NCI-H1105 treated with DMSO at 0.1 percent for 48 hours (cell line): ENCODE measurements around the gene GJD4.
A peak's percentile ranks its signal among the peaks of the same experiment; 100 is the strongest.

Experiments used
- DNase-seq: peaks from one replicate; lab custom pipeline; 2025; lab: John Stamatoyannopoulos, UW

Gene GJD4

DNA sequence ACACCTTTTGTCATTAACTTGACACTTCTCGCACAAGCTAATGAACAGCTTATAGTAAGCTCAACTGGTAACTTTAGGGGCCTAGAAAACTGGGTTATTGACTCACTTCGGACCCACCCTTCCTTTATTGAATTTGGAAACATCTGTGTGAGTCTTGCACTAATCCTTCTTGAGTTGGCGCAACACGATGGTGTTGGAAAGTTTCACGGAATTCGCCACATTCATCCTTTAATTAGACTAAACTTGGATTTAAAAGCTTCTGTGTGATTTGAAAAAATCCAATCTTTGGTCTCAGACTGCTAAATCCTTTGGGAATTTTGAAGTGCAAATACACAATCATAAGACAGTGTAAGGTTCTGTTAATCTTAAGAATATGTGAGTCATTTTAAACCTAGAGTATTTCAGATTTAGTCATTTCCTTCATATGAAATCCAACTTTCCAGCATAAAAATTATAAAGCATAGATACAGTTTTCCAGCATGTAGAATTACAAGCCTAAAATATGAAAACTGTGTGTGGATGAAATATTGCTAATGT is 21.9 kb downstream of the GJD4 start:
- no peak for DNase-seq

DNA sequence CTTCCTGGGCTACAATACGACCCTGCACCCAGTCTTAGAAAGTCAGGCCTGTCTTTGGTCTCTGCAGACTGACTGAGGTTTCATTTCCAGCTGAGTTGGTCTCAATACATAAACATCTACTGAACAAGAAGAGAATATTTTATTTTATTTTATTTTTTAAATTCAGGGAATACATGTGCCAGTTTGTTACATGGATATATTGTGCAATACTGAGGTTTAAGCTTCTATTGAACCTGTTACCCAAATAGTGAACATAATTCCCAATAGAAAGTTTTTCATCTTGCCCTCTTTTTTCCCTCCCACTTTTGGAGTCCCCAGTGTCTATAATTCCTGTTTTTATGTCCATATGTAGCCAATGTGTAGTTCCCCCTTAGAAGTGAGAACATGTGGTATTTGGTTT is 26.3 kb downstream of the GJD4 start:
- no peak for DNase-seq

DNA sequence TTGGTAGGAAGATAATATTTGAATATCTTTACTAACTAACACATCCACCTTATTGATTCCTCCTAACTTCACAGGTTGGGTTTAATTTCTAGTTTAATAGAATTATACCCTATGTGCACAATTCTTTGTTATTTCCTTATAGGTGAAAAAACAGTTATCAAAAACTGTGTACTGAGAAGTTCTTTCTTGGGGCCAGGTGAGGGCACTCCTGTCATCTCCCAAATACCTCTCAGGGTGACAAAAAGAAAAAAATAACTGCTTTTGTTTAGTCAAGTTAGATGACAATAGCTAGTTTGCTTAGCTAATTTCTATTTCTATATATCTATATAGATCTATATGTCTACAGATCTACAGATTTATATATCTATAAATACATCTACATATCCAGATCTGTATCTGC is 26.9 kb downstream of the GJD4 start:
- DNase-seq: no peak

DNA sequence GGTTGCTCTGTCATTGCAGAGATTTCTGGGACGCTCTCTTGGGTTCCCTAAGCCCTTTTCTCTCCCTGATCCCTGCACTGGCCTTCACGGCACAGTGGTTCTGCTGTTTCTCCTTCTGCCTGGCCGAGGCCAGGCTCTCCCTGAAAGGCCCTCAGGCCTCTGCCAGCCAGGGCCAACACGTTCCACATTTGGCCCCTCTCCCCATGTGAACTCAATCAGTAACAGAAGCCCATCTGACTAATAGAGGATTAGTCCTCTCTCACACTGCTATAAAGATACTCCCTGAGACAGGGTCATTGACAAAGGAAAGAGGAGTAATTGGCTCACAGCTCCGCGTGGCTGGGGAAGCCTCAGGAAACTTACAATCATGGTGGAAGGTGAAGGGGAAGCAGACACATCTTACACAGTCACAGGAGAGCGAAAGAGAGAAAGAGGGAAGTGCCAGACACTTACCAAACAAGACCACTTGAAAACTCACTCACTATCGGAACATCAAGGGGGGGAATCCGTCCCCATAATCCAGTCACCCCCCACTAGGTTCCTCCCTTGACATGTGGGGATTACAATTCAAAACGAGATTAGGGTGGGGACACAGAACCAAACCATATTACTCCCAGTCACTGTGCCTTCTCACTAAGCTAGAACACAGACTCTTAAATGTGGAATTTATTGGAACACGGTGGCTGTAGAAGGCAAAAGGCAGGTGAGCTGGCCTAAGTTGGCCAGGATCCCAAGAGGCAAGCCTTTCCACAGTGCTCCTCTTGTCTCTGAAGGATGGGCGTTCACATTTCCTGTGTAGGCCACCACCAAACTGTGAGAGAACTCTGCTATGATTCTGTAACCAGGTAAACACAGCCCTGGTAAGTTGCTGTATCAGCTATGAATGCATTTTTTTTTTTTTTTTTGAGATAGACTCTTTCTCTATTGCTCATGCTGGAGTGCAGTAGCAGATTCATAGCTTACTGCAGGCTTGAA is 28.2 kb downstream of the GJD4 start:
- DNase-seq: no peak

DNA sequence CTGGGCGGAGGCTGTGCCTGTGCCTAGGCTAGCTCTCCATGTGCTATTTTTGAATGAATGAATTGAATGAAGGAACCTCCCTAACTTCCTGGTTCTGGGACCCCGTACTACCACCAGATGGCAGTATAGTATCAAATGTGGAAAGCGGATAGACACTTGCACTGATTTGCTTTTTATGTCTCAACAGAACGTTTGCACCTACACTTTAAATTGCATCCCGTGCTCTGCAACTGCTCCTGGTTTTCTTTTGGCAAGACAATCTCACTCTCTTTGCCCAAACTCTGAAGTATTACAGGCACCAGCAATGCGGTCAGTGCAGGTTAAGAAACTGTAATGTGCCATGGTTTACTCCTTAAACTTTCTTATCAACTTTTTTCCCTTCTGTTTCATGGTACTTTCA is 30.4 kb downstream of the GJD4 start:
- DNase-seq: peak; percentile 30

DNA sequence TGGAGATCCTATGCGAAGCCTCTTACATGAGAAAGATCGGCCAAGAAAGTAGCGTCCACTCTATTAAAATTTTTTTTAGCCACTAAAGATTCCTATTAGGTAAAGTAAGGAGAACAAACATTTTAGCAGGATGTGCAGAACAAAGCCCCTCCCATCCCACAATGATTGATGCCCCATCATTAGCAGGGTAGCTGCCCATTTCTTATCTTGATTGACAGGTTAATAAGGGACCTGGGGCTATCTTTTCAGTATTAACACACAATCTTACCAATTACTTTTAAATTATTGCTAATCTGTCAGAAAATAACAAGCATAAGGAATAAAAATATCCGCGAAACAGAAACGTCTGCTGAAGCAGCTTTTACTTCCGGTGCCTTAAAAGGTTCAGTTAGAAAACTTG is 31.8 kb downstream of the GJD4 start:
- DNase-seq: no peak

DNA sequence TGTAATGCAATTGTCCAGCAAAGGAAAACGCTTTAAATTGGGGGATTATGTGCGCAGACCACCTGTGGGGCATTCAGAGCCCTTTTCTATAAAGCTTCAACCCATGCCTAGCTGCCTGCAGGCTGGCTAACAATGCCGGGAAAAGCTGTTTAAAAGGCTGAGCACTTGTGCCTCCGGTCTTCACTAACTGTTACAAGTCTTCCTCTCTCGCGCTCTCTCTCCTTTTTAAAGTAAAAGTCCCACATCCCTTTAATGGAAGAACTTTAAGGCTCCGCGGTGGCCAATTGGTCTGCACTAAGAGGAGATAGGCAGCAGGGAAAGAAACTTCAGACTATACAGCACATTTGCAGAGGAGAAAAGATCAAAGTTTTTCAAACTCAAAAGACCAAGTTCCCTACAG is 32.3 kb downstream of the GJD4 start:
- DNase-seq: no peak

DNA sequence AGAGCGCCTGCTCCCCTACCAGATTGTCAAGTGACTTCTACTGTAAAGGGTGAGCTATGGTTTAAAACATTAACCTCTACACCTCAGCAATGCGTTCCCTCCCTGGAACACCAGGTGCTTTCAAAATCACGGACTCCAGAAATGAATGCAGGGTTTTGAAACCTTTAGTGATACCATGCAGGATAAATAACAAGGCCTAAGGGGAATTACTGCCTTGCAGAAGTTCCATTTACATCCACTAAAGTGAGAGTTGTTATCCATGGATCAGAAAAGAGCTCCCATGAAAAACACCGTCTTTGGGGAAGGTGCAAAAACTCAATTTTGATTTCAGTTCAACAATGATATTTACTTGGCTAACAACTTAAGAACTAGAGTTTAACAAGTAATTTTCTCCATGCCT is 33.0 kb downstream of the GJD4 start:
- no peak for DNase-seq

DNA sequence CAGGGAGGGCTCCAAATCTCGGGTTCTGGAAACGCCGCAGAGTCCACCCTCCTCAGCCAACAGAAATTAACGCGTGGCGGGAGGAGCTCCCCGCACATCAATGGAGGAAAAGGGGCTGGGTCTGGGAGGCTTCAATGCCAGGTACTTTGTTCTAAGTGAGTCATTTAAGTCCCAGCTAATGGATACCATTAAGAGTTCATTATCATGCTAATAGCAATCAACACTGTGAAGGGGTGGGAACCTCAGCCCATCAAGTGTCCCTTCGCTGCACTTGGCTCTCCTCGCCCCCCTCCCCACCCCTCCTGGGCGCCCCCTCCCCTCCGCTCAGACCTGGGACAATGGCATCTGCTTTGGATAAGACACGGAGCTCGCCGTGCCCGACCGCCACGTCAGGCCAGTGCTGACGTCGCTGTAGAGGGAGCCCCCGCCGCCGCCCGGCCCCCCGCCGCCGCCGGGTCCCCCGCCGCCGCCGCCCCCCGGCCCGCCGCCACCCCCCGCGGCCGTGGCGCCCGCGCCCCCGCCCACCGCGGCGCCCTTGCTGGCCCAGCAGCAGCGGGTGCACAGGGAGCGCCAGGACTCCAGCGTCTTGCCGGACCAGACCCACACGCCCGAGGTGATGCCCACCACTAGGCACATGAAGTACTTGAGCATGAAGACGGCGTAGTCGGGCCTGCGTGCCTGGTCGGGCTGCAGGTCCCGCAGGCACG is 34.0 kb downstream of the GJD4 start:
- DNase-seq: peak; percentile 6

DNA sequence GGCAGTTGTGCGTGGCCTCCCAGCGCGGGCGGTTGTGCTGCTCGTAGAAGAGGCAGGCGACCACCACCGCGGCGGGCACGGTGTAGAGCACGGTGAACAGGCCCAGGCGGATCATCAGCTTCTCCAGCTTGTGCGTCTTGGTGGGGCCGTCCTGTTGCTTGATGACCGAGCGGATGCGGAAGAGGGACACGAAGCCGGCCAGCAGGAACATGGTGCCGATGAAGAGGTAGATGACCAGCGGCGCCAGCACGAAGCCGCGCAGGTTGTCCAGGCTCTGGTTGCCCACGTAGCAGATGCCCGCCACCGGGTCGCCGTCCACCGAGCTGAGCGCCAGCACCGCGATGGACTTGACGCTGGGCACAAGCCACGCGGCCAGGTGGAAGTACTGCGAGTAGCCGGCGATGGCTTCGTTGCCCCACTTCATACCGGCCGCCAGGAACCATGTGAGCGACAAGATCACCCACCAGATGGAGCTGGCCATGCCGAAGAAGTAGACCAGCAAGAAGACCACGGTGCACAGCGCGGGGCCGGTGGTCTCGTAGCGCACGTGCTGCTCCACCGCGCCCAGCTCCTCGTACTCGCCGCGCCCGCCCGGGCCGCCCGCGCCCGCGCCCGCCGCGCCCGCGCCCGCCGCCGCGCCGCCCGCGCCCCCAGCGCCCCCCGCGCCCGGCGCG is 34.7 kb downstream of the GJD4 start:
- peak; percentile 39 for DNase-seq

DNA sequence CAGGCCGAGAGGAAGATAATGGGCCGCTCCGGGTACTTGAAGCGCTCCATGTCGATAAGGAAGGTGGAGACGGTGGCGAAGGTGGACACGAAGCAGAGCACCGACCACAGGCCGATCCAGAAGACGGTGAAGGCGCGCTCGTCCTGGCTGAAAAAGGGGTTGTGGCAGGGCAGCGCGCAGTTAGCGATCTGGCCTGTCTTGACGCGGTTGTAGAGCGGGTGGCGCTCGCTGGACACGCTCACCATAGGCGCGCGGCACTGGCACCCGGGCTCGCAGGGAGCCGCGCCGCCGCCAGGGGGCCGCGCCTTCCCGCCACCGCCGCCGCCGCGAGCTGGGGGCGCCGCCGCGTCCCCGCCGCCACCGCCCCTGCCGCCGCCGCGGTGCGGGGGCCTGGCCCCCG is 35.3 kb downstream of the GJD4 start:
- DNase-seq: peak; percentile 61

DNA sequence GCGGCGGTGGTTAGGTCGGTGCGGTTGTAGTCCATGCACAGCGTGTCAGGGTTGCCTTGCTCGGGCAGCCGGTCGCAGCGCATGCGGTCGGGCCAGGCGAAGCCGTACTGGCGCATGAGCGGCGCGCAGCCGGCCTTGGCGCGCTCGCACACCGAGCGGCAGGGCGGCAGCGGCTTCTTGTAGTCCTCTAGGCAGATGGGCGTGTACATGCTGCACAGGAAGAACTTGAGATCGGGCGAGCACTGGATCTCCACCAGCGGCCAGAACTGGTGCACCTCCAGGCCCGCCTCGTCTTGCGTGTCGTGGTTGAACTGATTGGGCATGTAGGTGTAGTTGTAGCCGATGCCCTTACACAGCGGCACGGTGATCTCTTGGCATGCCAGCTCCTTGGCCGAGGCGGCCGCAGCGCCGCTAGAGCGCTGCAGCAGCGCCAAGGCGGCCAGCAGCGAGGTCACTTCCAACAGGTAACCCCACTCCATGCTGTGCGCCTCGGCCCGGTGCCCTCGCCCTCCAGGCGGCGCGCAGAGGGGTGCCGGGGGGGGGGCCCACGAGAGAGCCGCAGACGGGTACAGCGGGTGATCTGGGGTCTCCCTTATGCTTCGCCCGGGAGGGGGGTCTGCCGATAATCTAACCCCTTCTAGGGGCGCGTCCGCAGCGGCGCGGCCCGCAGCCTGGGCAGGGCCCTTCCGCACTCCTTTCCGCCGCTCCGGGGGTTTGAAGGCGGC is 36.0 kb downstream of the GJD4 start:
- peak; percentile 54 for DNase-seq

DNA sequence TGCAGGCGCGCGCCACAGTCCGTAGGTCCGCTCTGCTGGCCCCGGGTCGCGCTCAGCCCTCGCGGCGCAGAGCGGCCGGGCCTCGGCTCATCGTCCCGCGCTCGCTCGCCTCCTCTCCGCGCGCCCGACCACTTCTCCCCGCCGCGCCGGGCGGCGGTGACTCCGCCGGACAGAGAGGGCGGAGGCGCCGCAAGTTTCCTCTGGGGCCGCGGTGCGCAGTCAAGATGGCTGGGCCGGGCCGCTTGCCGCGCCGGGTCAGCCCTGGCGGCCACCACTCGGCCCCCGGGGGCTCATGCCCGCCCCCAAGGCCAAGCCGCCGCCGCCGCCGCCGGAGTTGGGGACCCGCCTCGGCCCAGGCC is 36.5 kb downstream of the GJD4 start:
- DNase-seq: no peak

DNA sequence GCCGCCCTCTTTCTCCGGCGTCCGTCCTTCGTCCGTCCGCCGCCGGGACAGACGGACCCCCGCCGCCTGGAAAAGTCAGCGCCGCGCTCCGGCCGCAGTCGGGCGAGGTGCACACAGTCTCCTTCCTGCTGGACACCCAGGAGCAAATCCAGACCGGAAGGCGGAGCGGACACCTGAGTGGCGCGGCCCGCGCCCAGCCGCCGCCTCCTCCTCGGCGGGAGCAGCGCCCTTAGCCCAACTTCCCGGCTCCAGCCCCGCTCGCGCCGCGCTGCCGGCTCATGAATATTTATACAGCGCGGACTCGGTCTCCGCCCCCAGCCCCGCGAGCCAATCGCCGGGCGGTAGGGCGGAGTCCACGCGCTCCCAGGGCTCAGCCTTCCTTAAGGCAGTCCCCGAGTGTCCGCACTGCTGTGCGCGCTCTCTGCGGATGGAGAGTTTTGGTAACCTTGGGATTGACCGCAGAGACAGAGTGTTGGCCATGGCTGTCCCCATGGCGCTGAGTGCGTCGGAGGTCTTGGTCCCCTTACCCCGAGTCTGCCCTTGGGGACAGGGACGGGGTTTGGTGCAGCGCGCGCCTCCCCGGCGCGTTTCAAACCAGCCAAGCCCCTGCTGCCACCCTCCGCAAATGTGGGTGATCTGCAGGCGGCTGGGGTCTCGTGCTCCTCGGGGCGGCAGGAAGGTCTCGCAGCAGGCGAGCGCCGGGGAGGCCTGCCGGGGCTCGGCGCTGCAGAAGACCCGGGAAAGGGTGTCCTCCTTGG is 37.1 kb downstream of the GJD4 start, which contains the start of gene FZD8:
Gene FZD8, minus strand, starts transcription at position 262 of the 758 bp plus-strand sequence. CDS start 867 bp downstream, outside the sequence.
- peak; percentile 71 for DNase-seq

DNA sequence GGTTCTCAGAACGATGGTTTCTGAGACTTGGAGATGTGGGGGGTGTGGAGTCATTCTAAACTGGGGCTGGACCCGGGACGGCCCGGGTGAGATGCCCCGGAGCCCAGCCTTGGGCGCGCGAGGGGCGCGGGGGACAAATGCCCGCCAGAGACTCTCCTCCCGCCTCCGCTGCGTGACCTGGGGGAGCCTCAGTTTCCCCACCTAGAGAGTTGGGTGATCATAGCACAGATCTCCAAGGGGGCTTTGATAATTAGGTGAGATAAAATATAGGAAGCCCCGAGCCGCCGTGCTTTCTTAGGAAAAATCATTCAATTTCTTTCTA is 37.6 kb downstream of the GJD4 start:
- no peak for DNase-seq

DNA sequence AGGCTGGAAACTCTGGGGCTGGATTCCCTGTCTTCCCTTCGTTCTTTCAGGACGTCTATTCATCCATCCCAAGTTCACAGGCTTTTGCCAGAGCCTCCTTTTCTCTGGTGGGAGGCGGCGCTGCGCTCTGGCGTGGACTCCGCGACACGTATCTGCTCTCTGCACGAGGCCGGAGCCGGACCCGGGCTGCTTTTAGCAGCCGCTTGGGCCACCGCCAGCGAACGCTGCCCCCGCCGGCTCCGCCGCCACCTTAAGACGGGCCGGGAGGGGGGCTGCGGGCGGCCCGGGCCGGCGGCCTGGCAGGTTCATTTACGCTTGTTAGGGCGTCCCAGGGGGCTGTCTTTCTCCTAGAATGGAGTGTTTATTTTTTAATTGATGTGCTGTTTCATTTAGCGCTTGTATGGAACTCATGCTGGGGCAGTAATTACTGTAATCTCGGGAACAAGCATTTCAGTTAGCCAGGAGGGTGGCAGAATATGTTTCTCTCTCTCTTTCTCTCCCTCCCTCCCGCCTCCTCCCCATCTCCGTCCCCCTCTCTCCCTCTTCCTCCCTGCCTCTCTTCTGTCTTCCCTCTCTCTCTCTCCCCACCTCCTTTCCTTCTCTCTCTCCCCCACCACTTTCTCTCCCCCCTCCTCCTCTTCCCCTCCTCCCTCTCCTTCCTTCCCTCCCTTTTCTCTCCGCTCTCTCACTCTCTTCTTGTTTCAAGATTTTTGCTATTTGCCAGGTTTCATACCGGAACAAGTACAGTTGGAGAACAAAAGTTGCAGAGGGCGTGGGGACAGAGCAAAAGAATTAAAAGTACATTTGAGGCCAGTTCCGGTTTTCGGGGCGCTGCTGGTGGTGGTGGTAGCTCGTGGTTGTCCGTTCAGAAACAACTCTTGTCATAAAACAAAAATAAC is 38.3 kb downstream of the GJD4 start:
- peak; percentile 59 for DNase-seq

DNA sequence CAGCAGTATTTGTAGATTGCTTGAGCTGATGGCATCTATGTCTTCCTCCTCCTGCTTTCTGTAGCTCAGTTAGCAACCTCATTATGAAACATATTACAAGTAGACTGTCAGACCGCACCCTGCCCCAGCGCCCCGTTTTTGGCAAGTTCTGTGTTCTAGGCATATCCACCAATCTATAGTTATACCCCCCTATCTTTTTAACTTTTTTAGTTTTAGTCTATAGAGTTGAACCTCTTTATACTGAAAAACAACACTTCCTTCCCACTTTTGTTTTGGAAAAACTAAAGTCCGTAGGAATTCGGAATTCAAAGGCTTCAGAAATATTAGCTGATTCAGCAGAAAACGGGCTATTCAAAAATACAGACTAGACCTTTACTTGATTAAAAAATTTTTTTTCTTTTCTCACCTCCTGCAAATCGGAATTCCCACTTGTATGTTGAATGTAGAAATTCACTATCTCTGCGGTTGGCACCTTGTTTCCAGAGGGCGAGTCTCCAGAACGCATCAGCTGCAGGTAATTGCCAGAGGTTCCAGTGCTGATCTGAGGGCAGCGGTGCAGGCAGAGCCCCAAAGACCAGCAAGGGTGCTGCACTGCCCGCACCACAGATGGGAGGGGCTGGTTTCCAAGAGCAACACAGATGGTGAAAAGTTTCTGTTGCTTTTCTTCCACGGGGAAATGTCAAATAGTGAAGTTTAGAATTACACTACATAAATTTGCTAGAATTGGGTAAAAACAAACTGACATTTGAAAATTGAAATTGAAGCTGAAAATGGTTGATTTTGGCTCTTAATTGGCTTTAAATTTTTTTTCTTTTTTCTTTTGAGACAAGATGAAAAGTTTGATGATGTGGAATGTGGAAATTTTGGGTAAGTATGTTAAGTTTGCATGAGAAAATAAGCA is 39.2 kb downstream of the GJD4 start:
- no peak for DNase-seq

DNA sequence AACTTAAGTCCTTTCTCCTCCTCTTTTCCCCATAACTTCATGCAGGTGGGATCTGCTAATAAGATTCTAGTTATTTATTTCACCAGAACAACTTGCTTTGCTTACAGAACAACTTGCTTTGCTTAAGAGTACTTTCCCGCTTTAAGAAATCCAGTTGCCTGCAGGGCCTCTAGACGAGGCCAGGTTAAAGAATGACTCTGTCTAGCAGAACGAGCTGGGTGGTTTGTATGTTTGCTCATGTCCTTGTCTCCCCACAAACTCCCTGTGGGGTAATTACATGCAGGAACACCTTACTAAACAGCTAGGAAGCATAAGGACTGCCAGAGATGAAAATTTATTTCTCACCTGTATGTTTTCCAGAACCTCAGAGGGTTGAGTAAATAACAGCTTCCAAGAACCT is 45.8 kb downstream of the GJD4 start:
- no peak for DNase-seq

DNA sequence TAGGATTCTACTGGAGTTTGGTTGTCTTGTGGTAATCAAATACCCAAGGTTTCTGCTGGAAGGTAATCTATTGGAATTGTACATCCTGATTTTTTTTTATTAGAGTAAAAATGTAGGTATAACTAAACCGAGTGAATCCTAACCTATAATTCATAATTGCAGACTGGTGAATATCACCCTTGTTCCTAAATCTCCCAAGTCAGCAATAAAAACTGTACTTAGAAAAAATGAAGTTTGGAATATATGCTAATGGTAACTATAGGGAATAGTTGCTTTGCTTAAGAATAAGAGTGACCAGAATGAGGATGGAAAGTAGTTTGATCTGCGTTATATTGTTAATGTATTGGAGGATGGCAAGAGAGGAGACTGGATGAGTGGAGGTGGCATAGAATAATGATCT is 47.7 kb downstream of the GJD4 start:
- no peak for DNase-seq
